CD14-positive monocyte (primary cell): Measurements from ENCODE around the gene SLC25A28. TPM values are rescaled to one million over a fixed set of nuclear protein-coding genes. Genes with fewer than 3 reads are reported as not detected.

Experiments
- DNase-seq, 3 donors: peaks; one replicate each; pipeline ENCODE4 v3.0.0-alpha.2; 2011 to 2022
- H2AFZ ChIP-seq: 2 replicates; pipeline ENCODE4 v1.6.0; 2012; ENCODE audit warnings: mild to moderate bottlenecking, low read depth, low read length, inconsistent platforms; ENCODE audit not compliant: insufficient read depth, poor library complexity, severe bottlenecking
- H3K27ac ChIP-seq, 2 donors: 1 replicate in 1 of 2; 2 replicates in 1 of 2; pipeline ENCODE4 v1.5.1; 2012 to 2013; ENCODE audit warnings: low read length in 2 of 2, control low read depth in 1 of 2, inconsistent platforms in 1 of 2, low read depth in 1 of 2, mild to moderate bottlenecking in 1 of 2
- H3K27me3 ChIP-seq, 2 donors: one replicate each; pipeline versions ENCODE4 v1.6.0 to v1.6.1; 2011 to 2013; ENCODE audit warnings: low read length in 2 of 2; ENCODE audit not compliant: control insufficient read depth in 2 of 2, insufficient read depth in 2 of 2
- H3K36me3 ChIP-seq, 2 donors: replicated peaks in 1 of 2; 1 replicate in 1 of 2; 2 replicates in 1 of 2; pipeline versions ENCODE4 v1.5.1 to v1.6.1; 2012 to 2013; ENCODE audit warnings: low read length in 2 of 2, control low read depth in 1 of 2, inconsistent platforms in 1 of 2, mild to moderate bottlenecking in 1 of 2; ENCODE audit not compliant: insufficient read depth in 2 of 2, control insufficient read depth in 1 of 2
- H3K4me1 ChIP-seq, 2 donors: 1 replicate in 1 of 2; 2 replicates in 1 of 2; pipeline versions ENCODE4 v1.5.1 to v1.6.1; 2012 to 2013; ENCODE audit warnings: low read length in 2 of 2, control low read depth in 1 of 2, inconsistent platforms in 1 of 2, mild to moderate bottlenecking in 1 of 2, moderate library complexity in 1 of 2; ENCODE audit not compliant: insufficient read depth in 2 of 2, control insufficient read depth in 1 of 2
- H3K4me2 ChIP-seq: replicated peaks from 2 replicates; pipeline ENCODE3; 2012; ENCODE audit warnings: low read length, moderate library complexity, mild to moderate bottlenecking; ENCODE audit not compliant: poor library complexity, severe bottlenecking; ENCODE audit errors: extremely low read depth
- H3K4me3 ChIP-seq, 3 experiments: fragments of 200-600 bp in 1 of 3; sonication (generic) in 1 of 3; replicated peaks in 1 of 3; 1 replicate in 2 of 3; 2 replicates in 1 of 3; pipeline ENCODE4 v1.5.1; 2011 to 2013; ENCODE audit warnings: low read length in 3 of 3, mild to moderate bottlenecking in 3 of 3, control low read depth in 2 of 3, low read depth in 2 of 3, inconsistent platforms in 1 of 3, moderate library complexity in 1 of 3
- H3K79me2 ChIP-seq: 2 replicates; pipeline ENCODE4 v1.6.0; 2012; ENCODE audit warnings: mild to moderate bottlenecking, control low read depth, inconsistent platforms, low read length, moderate library complexity; ENCODE audit not compliant: insufficient read depth
- H3K9ac ChIP-seq: 2 replicates; pipeline ENCODE4 v1.6.0; 2017; ENCODE audit warnings: low read length, mild to moderate bottlenecking; ENCODE audit not compliant: insufficient read depth, poor library complexity, severe bottlenecking
- H3K9me3 ChIP-seq, 2 donors: replicated peaks in 1 of 2; 1 replicate in 1 of 2; 2 replicates in 1 of 2; pipeline versions ENCODE4 v1.5.1 to v1.6.1; 2012 to 2013; ENCODE audit warnings: low read length in 2 of 2, control low read depth in 1 of 2; ENCODE audit not compliant: control insufficient read depth in 1 of 2, insufficient read depth in 1 of 2
- H4K20me1 ChIP-seq: 2 replicates; pipeline ENCODE4 v1.6.0; 2012; ENCODE audit warnings: mild to moderate bottlenecking, low read length, control low read depth, moderate library complexity; ENCODE audit not compliant: insufficient read depth
- H3K27ac Mint-ChIP-seq, 7 donors: one replicate each; pipeline ENCODE4 v1.8.0; 2020; ENCODE audit warnings: mild to moderate bottlenecking in 7 of 7, mixed read lengths in 7 of 7, moderate library complexity in 6 of 7, inconsistent platforms in 2 of 7
- H3K27me3 Mint-ChIP-seq, 3 donors: one replicate each; pipeline ENCODE4 v1.8.0; 2021 to 2022; ENCODE audit warnings: low read depth in 3 of 3, mild to moderate bottlenecking in 3 of 3, mixed read lengths in 3 of 3, moderate library complexity in 3 of 3, inconsistent platforms in 1 of 3
- H3K36me3 Mint-ChIP-seq, 2 donors: one replicate each; pipeline ENCODE4 v1.8.0; 2020; ENCODE audit warnings: mixed read lengths in 2 of 2, inconsistent platforms in 1 of 2, mild to moderate bottlenecking in 1 of 2
- H3K4me1 Mint-ChIP-seq: one replicate; pipeline ENCODE4 v1.8.0; 2020; ENCODE audit warnings: mild to moderate bottlenecking, mixed read lengths
- H3K4me3 Mint-ChIP-seq, 2 donors: one replicate each; pipeline ENCODE4 v1.8.0; 2020; ENCODE audit warnings: mild to moderate bottlenecking in 2 of 2, mixed read lengths in 2 of 2, moderate library complexity in 1 of 2
- H3K9me3 Mint-ChIP-seq, 7 donors: one replicate each; pipeline ENCODE4 v1.8.0; 2020 to 2022; ENCODE audit warnings: mixed read lengths in 7 of 7, mild to moderate bottlenecking in 6 of 7, moderate library complexity in 6 of 7, inconsistent platforms in 2 of 7
- WGBS: methylation state at CpG from one replicate; pipeline ENCODE4 v1.1.5; 2013; ENCODE audit warnings: missing lambda C conversion rate; ENCODE audit not compliant: insufficient coverage; 5-methylcytosine and 5-hydroxymethylcytosine counted together
- intact Hi-C, 2 donors: fragments of 100-400 bp; cut with micrococcal nuclease; formaldehyde crosslinking; loops; one replicate each; pipeline versions ENCODE4 v1.15.0 to v1.15.1; 2023
- polyA plus RNA-seq, 3 donors: library from polyadenylated mRNA; depleted of rRNA in 1 of 3; unstranded in 2 of 3; stranded (reverse) in 1 of 3; fragments of 300-500 nt in 2 of 3; fragments of >200 nt in 1 of 3; fragmentation: Illumina TruSeq in 2 of 3; gene quantifications; 1 replicate in 2 of 3; 2 replicates in 1 of 3; pipeline ENCODE4 v1.2.3, GENCODE V29; 2012 to 2021
- TF ChIP-seq, protein P1 (sequence below): fragments of 200-600 bp; IDR thresholded peaks from one replicate; pipeline ENCODE4 v1.8.0; 2022; ENCODE audit warnings: antibody characterized with exemption, mild to moderate bottlenecking

The SLC25A28 gene
- polyA plus RNA-seq, 3 donors = 15.4 to 147 (median 15.5) TPM

DNA sequence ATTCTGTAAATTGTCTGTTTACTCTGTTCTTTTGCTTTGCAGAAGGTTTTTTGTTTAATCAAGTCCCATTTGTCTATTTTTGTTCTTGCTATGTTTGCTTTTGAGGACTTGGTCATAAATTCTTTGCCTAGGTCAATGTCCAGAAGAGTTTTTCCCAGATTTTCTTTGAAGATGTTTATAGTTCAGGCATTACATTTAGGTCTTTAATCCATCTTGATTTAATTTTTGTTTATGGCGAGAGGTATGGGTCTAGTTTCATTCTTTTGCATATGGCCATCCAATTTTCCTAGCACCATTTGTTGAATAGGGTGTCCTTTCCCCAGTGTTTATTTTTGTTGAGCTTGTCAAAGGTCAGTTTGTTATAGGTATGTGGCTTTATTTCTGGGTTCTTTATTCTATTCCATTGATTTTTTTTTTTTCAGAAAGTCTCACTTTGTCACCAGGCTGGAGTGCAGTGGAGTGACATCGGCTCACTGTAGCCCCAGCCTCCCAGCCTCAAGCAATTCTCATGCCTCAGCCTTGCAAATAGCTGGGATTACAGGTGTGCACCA is 27.4 kb upstream of the SLC25A28 start:
- no peak for DNase-seq
- Histone ChIP-seq H3K27me3 (no peaks in the 10 kb centered on the region), H2AFZ (no peak overlapping the region), H3K9me3 (no peaks in the 10 kb centered on the region), H3K27ac (no peak overlapping the region), H3K4me1 (no peaks in the 10 kb centered on the region), H3K9ac (no peak overlapping the region), H3K4me3 (no peak overlapping the region), H3K79me2 (no peaks in the 10 kb centered on the region), H3K36me3 (no peaks in the 10 kb centered on the region), H3K4me2 (no peak overlapping the region), H4K20me1 (no peaks in the 10 kb centered on the region)
- Mint-ChIP-seq H3K36me3 (peaks cover 4 to 9% of the 10 kb centered on the region in 2 donors), H3K4me1 (peaks cover 5% of the 10 kb centered on the region), H3K4me3 (no peak overlapping the region), H3K27ac (no peak overlapping the region), H3K9me3 (peaks cover 7 to 24% (median 15%) of the 10 kb centered on the region in 7 donors), H3K27me3 (no peaks in the 10 kb centered on the region)
- WGBS = no CpG with 5 or more reads among the region's 2 CpGs
- intact Hi-C loops = no loop called here
- TF ChIP-seq, protein P1, sequence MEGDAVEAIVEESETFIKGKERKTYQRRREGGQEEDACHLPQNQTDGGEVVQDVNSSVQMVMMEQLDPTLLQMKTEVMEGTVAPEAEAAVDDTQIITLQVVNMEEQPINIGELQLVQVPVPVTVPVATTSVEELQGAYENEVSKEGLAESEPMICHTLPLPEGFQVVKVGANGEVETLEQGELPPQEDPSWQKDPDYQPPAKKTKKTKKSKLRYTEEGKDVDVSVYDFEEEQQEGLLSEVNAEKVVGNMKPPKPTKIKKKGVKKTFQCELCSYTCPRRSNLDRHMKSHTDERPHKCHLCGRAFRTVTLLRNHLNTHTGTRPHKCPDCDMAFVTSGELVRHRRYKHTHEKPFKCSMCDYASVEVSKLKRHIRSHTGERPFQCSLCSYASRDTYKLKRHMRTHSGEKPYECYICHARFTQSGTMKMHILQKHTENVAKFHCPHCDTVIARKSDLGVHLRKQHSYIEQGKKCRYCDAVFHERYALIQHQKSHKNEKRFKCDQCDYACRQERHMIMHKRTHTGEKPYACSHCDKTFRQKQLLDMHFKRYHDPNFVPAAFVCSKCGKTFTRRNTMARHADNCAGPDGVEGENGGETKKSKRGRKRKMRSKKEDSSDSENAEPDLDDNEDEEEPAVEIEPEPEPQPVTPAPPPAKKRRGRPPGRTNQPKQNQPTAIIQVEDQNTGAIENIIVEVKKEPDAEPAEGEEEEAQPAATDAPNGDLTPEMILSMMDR = no peak

DNA sequence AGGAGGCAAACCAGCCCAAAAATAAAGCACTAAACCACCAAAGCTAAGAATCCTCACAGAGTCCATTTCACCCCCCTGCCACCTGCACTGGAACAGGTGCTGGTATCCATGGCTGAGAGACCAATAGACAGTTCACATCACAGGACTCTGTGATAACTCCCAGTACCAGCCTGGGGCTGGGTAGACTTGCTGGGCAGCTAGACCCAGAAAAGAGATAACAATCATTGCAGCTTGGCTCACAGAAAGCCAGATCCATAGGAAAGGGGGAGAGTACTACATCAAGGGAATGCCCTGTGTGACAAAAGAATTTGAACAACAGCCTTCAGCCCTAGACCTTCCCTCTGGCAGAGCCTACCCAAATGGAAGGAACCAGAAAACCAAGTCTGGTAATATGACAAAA is 13.6 kb upstream of the SLC25A28 start:
- Histone ChIP-seq H3K4me1 (no peaks in the 10 kb centered on the region), H3K36me3 (no peaks in the 10 kb centered on the region), H2AFZ (no peak overlapping the region), H3K9ac (no peak overlapping the region), H3K79me2 (no peaks in the 10 kb centered on the region), H3K9me3 (no peaks in the 10 kb centered on the region), H3K4me2 (no peak overlapping the region), H3K27me3 (no peaks in the 10 kb centered on the region), H3K27ac (no peak overlapping the region), H3K4me3 (no peak overlapping the region), H4K20me1 (no peaks in the 10 kb centered on the region)
- no peak overlapping the region for H3K4me3 Mint-ChIP-seq
- peaks cover 0 to 3% (median 2%) of the 10 kb centered on the region in 3 donors for H3K27me3 Mint-ChIP-seq
- no peaks in the 10 kb centered on the region for H3K36me3 Mint-ChIP-seq
- TF ChIP-seq, protein P1 = no peak
- peaks cover 3% of the 10 kb centered on the region for H3K4me1 Mint-ChIP-seq
- no peak overlapping the region for H3K27ac Mint-ChIP-seq
- no peak for DNase-seq
- intact Hi-C loops = no loop called here
- H3K9me3 Mint-ChIP-seq = no peaks in the 10 kb centered on the region
